Epidermal melanocyte (primary cell): ENCODE measurements around the gene ITPR3.

Experiments used
- DNase-seq: peaks from one replicate; pipeline ENCODE4 v3.0.0; 2011; ENCODE audit warnings: low spot score; ENCODE audit not compliant: insufficient read length

Gene ITPR3

GRCh38 chr6:33696076-33696475 is 75.0 kb downstream of the ITPR3 start:
- no peak for DNase-seq

DNA sequence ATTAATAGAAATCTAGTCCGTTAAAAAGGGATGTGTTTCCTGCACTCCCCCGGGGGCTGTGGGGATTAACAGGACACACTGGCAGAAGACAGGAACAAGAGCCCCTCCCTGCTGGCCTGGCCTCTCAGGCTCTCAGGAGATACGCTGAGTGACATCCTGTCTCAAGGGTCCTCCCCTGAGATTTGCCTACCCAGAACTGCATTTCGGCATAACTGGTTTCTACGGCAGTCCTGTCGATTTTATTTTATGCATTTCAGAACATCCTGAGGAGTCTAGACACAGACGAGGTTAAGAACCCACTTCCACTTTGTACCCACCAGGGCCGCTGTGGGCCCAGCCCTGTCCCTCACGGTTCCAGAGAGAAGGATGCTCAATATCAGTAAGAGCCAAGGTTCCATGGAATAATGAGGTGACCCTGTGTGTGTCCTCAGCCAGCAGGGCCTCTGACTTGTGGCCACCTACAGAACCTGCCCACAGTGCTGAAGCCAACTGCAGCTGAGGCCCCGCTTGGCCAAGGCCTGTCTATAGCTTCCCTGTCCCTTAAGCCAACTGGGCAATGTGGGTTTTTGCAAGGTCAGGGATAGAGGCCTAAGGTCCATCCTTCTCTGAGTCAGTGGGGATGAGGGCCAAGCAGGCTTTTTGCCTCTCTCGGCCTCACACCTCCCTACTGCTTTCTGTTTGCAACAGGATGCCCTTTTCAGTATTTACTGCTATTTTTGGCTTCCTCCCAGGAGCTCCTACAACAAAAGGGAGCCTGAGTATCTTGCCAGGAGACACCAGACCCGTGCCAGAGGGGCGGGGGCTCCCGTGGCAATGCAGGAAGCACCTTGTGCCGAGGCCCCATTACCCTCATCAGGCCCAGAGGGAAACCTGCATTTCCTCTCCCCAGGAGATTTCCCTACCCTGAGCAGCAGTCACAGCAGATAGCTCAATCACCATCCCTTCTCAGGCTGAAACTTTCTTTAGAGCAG is 75.7 kb downstream of the ITPR3 start:
- peak; percentile 32 for DNase-seq

DNA sequence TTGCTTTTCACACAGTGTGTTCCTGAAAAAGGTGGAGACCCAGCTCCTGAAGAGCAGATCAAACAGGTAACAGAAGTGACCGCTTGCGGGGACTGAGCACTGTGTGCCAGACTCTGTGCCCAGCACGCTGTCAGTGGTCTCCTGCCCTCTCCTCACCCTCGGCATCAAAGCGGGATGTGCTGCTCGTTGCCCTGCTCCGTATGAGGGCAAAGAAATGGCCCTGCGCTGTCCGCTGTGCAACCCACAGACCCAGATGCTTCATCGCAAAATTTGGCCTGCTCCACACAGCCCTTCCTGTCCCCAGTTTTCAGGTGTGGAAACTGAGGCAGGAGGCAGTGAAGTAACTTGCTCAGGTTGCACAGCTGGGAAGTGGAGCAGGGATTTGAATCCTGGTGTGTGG is 76.7 kb downstream of the ITPR3 start:
- no peak for DNase-seq

DNA sequence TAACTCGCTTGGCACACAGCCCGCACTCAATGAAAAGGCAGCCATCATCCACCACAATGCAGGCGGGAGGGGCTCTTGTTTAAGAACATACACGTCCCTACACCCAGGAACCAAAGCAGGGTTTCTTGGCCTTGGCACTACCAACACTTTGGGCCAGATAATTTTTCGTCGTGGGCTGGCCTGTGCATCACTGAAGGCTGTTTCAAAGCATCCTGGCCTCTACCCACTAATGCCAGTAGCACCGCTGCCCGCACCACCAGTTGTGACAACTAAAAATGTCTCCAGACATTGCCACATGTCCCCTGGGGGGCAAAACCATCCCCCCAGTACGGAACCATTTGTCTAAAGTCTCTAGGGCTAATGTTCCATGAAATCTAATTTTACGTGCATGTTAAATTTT is 77.4 kb downstream of the ITPR3 start:
- no peak for DNase-seq

GRCh38 chr6:33699131-33699530 is 78.0 kb downstream of the ITPR3 start:
- DNase-seq = no peak

GRCh38 chr6:33699739-33700138 is 78.6 kb downstream of the ITPR3 start:
- no peak for DNase-seq

- peak; percentile 49 for DNase-seq
Observed at GRCh38 chr6:33700391-33701050, 79.4 kb downstream of the ITPR3 start.

GRCh38 chr6:33702345-33702977 is 81.3 kb downstream of the ITPR3 start:
- peak; percentile 58 for DNase-seq

DNA sequence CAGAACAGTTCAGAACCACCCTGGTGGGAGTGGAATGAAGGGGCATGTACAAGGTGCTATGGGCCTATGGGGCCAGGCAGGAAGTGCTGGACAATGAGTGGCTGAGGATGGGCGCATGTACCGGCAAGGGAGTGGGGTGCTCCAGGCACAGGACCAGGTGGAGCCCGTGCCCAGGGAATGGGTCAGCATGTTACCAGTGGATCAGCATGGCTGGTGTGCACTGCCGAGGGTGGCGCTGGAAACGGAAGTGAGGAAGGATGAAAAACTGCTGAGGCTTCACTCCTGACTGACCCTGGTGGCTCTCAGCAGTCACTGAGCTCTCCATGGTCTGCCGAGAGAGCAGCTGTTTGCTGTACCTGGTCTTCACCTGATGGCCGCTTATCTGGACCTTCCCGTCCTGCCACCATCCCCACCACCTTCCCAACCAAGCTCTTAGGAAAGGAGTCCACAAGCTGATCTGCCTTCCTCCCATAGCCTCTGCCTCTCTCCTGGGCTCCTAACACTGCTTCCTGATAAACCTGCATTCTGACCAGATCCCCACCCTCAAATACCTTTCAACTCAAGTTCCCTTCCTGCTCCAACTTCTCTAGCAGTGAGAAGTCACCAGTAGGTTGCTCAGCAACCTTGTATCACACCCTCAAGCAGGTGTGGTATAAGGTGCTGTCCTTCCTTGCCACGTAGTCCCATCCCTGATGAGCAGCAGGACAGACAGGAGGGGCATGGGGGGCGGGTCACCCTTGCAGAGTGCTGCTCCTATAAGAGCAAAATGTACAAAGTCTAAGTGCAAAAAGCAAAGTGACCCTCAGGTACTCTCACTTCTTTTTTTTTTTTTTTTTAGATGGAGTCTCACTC is 83.3 kb downstream of the ITPR3 start:
- no peak for DNase-seq

GRCh38 chr6:33705268-33705885 is 84.3 kb downstream of the ITPR3 start:
- no peak for DNase-seq

- no peak for DNase-seq
Observed at GRCh38 chr6:33705955-33706725, 85.0 kb downstream of the ITPR3 start.

GRCh38 chr6:33707771-33708170 is 86.6 kb downstream of the ITPR3 start:
- DNase-seq = no peak

- DNase-seq = no peak
Observed at GRCh38 chr6:33708516-33709204, 87.5 kb downstream of the ITPR3 start.

DNA sequence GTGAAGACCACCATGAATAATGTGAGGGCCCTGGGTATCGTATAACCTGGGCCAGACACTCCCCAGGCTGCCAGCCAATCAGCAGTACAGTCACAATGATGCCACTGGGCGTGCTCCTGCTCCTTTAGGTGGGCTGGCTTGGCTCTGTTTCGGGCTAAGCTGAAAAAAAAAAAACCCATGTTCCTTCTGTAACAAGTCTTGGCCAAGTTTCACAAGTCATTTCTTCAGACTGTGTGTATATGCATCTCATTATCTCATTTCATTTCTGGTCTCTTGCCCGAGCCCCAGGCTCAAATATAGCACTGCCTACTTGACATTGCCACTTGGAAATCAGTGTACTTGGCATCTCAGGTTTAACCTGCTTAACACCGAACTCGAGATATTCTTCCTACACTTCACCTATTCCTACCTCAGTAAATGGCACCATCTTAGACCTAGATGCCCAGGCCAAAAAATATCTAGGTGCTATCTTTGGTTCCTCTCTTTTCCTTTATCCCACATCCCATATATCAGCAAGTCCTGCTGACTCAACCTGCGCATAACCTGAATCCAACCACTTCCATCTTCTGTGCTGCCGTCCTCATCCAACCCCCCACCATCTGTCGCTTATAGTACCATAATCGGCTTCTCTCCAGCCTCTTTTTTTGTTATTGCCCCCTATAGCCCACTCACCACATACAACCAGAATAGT is 88.6 kb downstream of the ITPR3 start:
- DNase-seq = no peak

GRCh38 chr6:33710296-33711121 is 89.4 kb downstream of the ITPR3 start:
- DNase-seq = no peak

GRCh38 chr6:33711140-33712129 is 90.3 kb downstream of the ITPR3 start, which contains the start of gene UQCC2:
Gene UQCC2, minus strand, starts transcription at chr6:33711700. Its CDS starts 14 bp downstream, at chr6:33711686.
- DNase-seq = peak; percentile 92

DNA sequence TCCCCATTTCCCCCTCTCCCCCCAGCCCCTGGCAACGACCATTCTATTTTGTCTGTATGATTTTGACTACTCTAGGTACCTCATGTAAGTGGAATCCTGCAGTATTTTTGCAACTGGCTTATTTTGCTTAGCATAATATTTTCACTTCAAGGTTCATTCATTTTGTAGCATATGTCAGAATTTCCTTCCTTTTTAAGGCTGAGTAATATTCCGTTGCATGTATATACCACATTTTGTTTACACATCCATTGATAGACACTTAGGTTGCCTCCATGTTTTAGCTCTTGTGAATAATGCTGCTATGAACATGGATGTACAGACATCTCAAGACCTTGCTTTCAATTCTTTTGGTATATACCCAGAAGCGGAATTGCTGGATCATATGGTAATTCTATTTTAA is 91.8 kb downstream of the ITPR3 start:
- no peak for DNase-seq
